Esophagus (tissue), 2 donors: ENCODE measurements around the gene VSNL1. TPM values are rescaled to one million over a fixed set of nuclear protein-coding genes. Genes with fewer than 3 reads are reported as not detected.
A peak's percentile ranks its signal among the peaks of the same experiment; 100 is the strongest.

Experiments used
- H3K27ac ChIP-seq, 2 donors: one replicate each; pipeline ENCODE4 v1.5.1; 2013; ENCODE audit warnings: low read depth in 2 of 2, mild to moderate bottlenecking in 2 of 2, inconsistent platforms in 1 of 2, low read length in 1 of 2, moderate library complexity in 1 of 2
- H3K27me3 ChIP-seq, 2 donors: one replicate each; pipeline ENCODE4 v1.6.1; 2013; ENCODE audit warnings: low read length in 2 of 2, control low read depth in 1 of 2, mild to moderate bottlenecking in 1 of 2; ENCODE audit not compliant: insufficient read depth in 2 of 2, control insufficient read depth in 1 of 2
- H3K36me3 ChIP-seq, 2 donors: one replicate each; pipeline ENCODE4 v1.6.1; 2013; ENCODE audit warnings: low read length in 1 of 2; ENCODE audit not compliant: control insufficient read depth in 2 of 2, insufficient read depth in 2 of 2
- H3K4me1 ChIP-seq, 2 donors: one replicate each; pipeline ENCODE4 v1.6.1; 2013; ENCODE audit warnings: low read length in 1 of 2; ENCODE audit not compliant: control insufficient read depth in 2 of 2, insufficient read depth in 2 of 2
- H3K4me3 ChIP-seq, 2 donors: one replicate each; pipeline ENCODE4 v1.5.1; 2013; ENCODE audit warnings: low read length in 2 of 2, mild to moderate bottlenecking in 2 of 2, low read depth in 1 of 2, moderate library complexity in 1 of 2
- H3K9me3 ChIP-seq, 2 donors: one replicate each; pipeline ENCODE4 v1.6.1; 2013; ENCODE audit warnings: mild to moderate bottlenecking in 2 of 2, low read depth in 1 of 2, low read length in 1 of 2, moderate library complexity in 1 of 2; ENCODE audit not compliant: control insufficient read depth in 2 of 2, insufficient read depth in 1 of 2
- WGBS, 2 donors: extraction: QIAGEN DNeasy Blood & Tissue Kit; methylation state at CpG; one replicate each; pipeline ENCODE4 v1.1.7; 2013; 5-methylcytosine and 5-hydroxymethylcytosine counted together
- polyA plus RNA-seq, 2 donors: library from polyadenylated mRNA; stranded (reverse); fragments of 200-250 nt; gene quantifications; one replicate each; pipeline ENCODE4 v1.2.3, GENCODE V29; 2013
- donor health status: healthy with polysubstance abuse.
- donor health status: Bipolar disorder and iron deficiency.

The VSNL1 gene
- polyA plus RNA-seq, 2 donors, result 35.7 to 47.2 TPM

- WGBS, 2 donors, result 65 to 80% methylated on average over 2 of the region's 2 CpGs
- no peak overlapping the region for H3K27ac ChIP-seq
- H3K9me3 ChIP-seq, result no peaks in the 10 kb centered on the region
These were observed 19.7 kb upstream of the VSNL1 start for GRCh38 chr2:17520761-17521160.

GRCh38 chr2:17521621-17522020, 18.9 kb upstream of the VSNL1 start:
- Histone ChIP-seq H3K4me3 (no peak overlapping the region), H3K27ac (no peak overlapping the region), H3K27me3 (no peaks in the 10 kb centered on the region), H3K36me3 (no peaks in the 10 kb centered on the region), H3K9me3 (no peaks in the 10 kb centered on the region), H3K4me1 (no peaks in the 10 kb centered on the region)
- WGBS, 2 donors, result 91 to 92% methylated on average over 2 of the region's 2 CpGs

More at GRCh38 chr2:17520761-17521160, 19.7 kb upstream of the VSNL1 start:
- H3K4me3 ChIP-seq, result no peak overlapping the region
- H3K4me1 ChIP-seq, result no peaks in the 10 kb centered on the region
- no peaks in the 10 kb centered on the region for H3K36me3 ChIP-seq
- H3K27me3 ChIP-seq, result no peaks in the 10 kb centered on the region

GRCh38 chr2:17522303-17522702, 18.2 kb upstream of the VSNL1 start:
- WGBS, 2 donors, result 86 to 87% methylated on average over 6 of the region's 6 CpGs
- H3K9me3 ChIP-seq, result no peaks in the 10 kb centered on the region
- H3K36me3 ChIP-seq, result no peaks in the 10 kb centered on the region

GRCh38 chr2:17529771-17530170, 10.7 kb upstream of the VSNL1 start:
- Histone ChIP-seq H3K36me3 (no peaks in the 10 kb centered on the region), H3K27me3 (no peaks in the 10 kb centered on the region), H3K4me3 (no peak overlapping the region), H3K9me3 (no peaks in the 10 kb centered on the region), H3K4me1 (no peaks in the 10 kb centered on the region), H3K27ac (no peak overlapping the region)
- WGBS, 2 donors, result 62 to 68% methylated on average over 2 of the region's 2 CpGs

More at GRCh38 chr2:17522303-17522702, 18.2 kb upstream of the VSNL1 start:
- Histone ChIP-seq H3K4me1 (no peaks in the 10 kb centered on the region), H3K27ac (no peak overlapping the region), H3K4me3 (no peak overlapping the region), H3K27me3 (no peaks in the 10 kb centered on the region)

- 79 to 80% methylated on average over 2 of the region's 2 CpGs for WGBS, 2 donors
- H3K9me3 ChIP-seq, result no peaks in the 10 kb centered on the region
These were observed 7.0 kb upstream of the VSNL1 start for GRCh38 chr2:17533546-17533945.

DNA sequence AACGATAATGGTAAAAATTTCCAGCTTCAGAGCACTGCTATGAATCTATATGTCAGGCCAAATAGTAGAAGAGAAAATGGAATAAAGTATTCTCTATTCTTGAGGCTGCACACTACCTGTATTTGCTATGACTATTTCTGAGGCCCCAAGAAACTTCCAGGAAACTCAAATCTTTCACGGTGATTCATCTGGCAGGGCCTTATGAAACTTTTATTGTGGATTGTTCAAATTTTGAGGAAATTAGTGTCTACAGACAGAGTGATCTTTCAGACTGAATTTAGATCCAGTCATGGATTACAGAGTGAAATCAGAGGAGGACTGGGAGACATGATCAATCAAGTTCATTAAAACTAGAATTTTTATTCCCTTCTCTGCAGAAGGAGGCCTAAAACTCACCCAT, 4.1 kb upstream of the VSNL1 start:
- H3K27me3 ChIP-seq, result no peaks in the 10 kb centered on the region
- H3K4me3 ChIP-seq, result no peak overlapping the region
- no peaks in the 10 kb centered on the region for H3K4me1 ChIP-seq
- no peak overlapping the region for H3K27ac ChIP-seq
- no peaks in the 10 kb centered on the region for H3K36me3 ChIP-seq
- 69 to 70% methylated on average over 2 of the region's 2 CpGs for WGBS, 2 donors
- H3K9me3 ChIP-seq, result no peaks in the 10 kb centered on the region

More at GRCh38 chr2:17533546-17533945, 7.0 kb upstream of the VSNL1 start:
- no peak overlapping the region for H3K4me3 ChIP-seq
- H3K27ac ChIP-seq, result no peak overlapping the region
- no peaks in the 10 kb centered on the region for H3K27me3 ChIP-seq
- no peaks in the 10 kb centered on the region for H3K36me3 ChIP-seq
- no peaks in the 10 kb centered on the region for H3K4me1 ChIP-seq

DNA sequence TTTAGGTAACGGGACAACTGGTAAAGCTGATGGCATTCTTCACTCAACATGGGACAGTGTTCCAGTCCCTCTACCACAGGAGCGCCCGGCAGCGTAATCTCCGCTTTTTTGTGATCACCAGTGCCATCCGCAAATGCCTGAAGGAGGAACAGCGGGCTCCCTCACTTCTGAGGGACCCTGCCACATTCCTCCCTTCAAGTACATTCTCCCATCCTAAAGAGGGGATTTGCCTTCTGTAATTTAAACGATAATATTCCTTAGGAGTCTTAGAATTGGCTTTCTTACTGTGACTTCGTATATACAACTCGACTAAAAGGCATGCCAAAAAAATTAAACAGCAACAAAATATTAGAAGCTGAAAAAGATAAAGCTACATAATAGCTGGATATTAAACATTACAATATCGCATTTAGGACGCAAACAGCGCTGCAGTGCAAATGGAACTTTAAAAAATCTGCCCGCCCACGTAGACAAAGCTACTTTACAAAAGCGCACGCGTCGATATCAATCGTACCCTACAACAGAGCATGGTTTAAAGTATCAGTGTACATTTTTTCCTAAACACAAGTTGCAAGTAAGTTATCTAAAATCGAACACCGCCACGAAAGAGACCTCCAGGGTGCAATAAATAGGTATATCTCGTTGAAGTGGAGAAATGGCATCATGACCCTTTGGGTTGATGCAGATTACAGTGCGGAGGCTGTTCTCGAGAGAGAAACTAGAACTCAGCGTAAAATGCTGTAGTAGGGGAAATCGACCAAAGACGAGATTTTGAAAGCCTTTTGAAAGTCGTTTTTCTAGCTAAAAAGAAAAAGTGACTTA, 2.3 kb upstream of the VSNL1 start:
- 3 to 4% methylated on average over 30 of the region's 30 CpGs for WGBS, 2 donors
- peak overlapping the region; percentile 89 to 95 for H3K27ac ChIP-seq
- H3K4me1 ChIP-seq, result peaks cover 0 to 2% of the 10 kb centered on the region in 2 donors
- H3K27me3 ChIP-seq, result no peaks in the 10 kb centered on the region
- peak overlapping the region; percentile 45 to 63 for H3K4me3 ChIP-seq
- H3K9me3 ChIP-seq, result no peaks in the 10 kb centered on the region
- no peaks in the 10 kb centered on the region for H3K36me3 ChIP-seq

- no peaks in the 10 kb centered on the region for H3K9me3 ChIP-seq
- peak overlapping the region; percentile 89 to 95 for H3K27ac ChIP-seq
- no peaks in the 10 kb centered on the region for H3K27me3 ChIP-seq
- peaks cover 0 to 3% of the 10 kb centered on the region in 2 donors for H3K4me1 ChIP-seq
- H3K4me3 ChIP-seq, result peak overlapping the region; percentile 45 to 63
- WGBS, 2 donors, result 1 to 3% methylated on average over 51 to 52 of the region's 52 CpGs
- H3K36me3 ChIP-seq, result no peaks in the 10 kb centered on the region
These were observed 1.5 kb upstream of the VSNL1 start for GRCh38 chr2:17538844-17539554.

- H3K36me3 ChIP-seq, result no peaks in the 10 kb centered on the region
- peak overlapping the region; percentile 63 to 64 for H3K4me3 ChIP-seq
- H3K9me3 ChIP-seq, result no peaks in the 10 kb centered on the region
- peak overlapping the region; percentile 89 to 95 for H3K27ac ChIP-seq
- no peaks in the 10 kb centered on the region for H3K27me3 ChIP-seq
- 6 to 7% methylated on average over 13 of the region's 13 CpGs for WGBS, 2 donors
- H3K4me1 ChIP-seq, result peaks cover 0 to 3% of the 10 kb centered on the region in 2 donors
These were observed 844 bp upstream of the VSNL1 start for GRCh38 chr2:17539611-17540092.
